ENCODE data around the gene SPACA6. TPM values are rescaled to one million over a fixed set of nuclear protein-coding genes. Genes with fewer than 3 reads are reported as not detected.
A peak's percentile ranks its signal among the peaks of the same experiment; 100 is the strongest.

SPACA6 gene
- total RNA-seq, 6 experiments from 2014 or later: 0.98 to 4.7 (median 2.3) TPM

DNA sequence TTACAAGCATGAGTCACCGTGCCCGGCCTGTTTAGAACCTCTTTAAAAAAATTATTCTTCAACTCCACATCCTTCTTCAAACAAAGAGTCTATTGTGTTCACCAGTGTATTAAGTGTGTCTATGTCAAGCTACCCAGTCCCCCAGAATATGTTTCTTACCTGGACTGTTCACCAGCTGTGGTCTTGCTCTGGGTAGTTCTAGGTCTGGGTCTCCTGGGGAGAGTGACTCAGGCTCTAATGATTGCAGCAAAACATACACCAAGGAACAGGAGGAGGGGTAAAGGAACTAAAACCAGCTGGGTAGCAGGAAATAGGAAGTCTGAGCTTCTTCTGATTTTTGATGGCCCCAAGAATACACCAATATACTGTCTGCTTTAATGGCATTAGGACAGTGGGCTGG lies 58.5 kb downstream of the SPACA6 start, which contains the start of gene FPR1:
TSS of gene FPR1 (minus strand) at position 224 of the 400 bp plus-strand sequence. CDS start 4,884 bp downstream, outside the sequence.
- ATAC-seq (peak; percentile 57 to 78 (median 70)), DNase-seq (peak in 1 of 3 donors; percentile 41)
- H3K4me1 ChIP-seq: no peaks in the 10 kb centered on the region
- WGBS (ENCODE audit: insufficient coverage, low coverage, low lambda C conversion rate, missing lambda C conversion rate): 58% methylated on average over 2 of the region's 2 CpGs
- H3K27me3 ChIP-seq: no peaks in the 10 kb centered on the region
- H3K4me3 ChIP-seq: peak within 1 kb of the TSS in 2 of 3 donors; percentile 2 to 27
- TF ChIP-seq, protein P1, sequence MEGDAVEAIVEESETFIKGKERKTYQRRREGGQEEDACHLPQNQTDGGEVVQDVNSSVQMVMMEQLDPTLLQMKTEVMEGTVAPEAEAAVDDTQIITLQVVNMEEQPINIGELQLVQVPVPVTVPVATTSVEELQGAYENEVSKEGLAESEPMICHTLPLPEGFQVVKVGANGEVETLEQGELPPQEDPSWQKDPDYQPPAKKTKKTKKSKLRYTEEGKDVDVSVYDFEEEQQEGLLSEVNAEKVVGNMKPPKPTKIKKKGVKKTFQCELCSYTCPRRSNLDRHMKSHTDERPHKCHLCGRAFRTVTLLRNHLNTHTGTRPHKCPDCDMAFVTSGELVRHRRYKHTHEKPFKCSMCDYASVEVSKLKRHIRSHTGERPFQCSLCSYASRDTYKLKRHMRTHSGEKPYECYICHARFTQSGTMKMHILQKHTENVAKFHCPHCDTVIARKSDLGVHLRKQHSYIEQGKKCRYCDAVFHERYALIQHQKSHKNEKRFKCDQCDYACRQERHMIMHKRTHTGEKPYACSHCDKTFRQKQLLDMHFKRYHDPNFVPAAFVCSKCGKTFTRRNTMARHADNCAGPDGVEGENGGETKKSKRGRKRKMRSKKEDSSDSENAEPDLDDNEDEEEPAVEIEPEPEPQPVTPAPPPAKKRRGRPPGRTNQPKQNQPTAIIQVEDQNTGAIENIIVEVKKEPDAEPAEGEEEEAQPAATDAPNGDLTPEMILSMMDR (IDR thresholded peaks at IDR 0.05): no peak
- peak; percentile 63 for TF ChIP-seq POLR2A (IDR thresholded peaks at IDR 0.05)
- no peaks in the 10 kb centered on the region for H3K36me3 ChIP-seq
- peak within 1 kb of the TSS in 1 of 3 donors; percentile 22 for H3K27ac ChIP-seq
- intact Hi-C loops (cut with DNase I): no loop called here
- H3K9me3 ChIP-seq: no peaks in the 10 kb centered on the region

DNA sequence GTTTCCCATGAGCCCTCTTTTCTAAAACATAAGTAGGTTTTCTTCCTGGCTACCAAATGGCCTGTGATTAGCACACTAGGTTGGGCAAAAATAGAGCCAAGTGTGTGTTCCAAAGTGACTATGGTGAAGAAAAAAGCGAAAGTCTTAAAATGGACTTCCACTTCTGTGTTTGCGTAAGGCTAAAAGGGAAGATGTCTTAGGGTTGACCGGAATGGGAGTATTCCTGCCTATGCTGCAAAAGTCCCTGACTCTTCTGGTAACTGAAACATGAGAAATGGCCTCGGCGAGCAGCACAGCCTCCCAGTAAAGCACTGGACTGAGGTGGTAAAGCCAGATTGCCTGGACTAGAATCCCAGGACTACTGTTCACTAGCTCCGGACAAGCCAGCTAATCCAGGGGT lies 61.0 kb downstream of the SPACA6 start:
- ATAC-seq: peak; percentile 32 to 70 (median 62)
- H3K36me3 ChIP-seq: no peaks in the 10 kb centered on the region
- 48% methylated on average over 3 of the region's 6 CpGs for WGBS (ENCODE audit: insufficient coverage, low coverage, low lambda C conversion rate, missing lambda C conversion rate)
- H3K4me1 ChIP-seq: no peaks in the 10 kb centered on the region
- peak overlapping the region in 1 of 3 donors; percentile 29 for H3K27ac ChIP-seq
- intact Hi-C loops (cut with DNase I): no loop called here
- no peak overlapping the region for H3K4me3 ChIP-seq
- no peaks in the 10 kb centered on the region for H3K9me3 ChIP-seq
- peak in 1 of 3 donors; percentile 44 for DNase-seq
- TF ChIP-seq, protein P1 (IDR thresholded peaks at IDR 0.05): no peak
- TF ChIP-seq POLR2A (IDR thresholded peaks at IDR 0.05): no peak
- H3K27me3 ChIP-seq: no peaks in the 10 kb centered on the region

DNA sequence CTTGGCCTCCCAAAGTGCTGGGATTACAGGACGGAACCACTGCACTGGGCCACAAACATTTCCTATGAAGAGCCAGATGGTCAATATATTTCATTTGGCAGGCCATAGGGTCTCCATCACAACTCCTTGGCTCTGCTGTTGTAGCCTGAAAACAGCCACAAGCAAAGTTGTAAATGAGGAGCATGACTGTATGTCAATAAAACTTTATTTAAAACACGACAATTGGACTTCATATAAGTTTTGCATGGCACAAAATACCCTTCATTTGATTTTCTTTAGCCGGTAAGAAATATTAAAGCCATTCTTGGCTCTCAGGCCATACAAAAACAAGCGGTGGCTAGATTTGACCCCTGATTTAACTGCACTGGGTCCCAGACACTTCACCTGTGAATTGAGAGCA lies 61.6 kb downstream of the SPACA6 start:
- H3K4me1 ChIP-seq: no peaks in the 10 kb centered on the region
- TF ChIP-seq, protein P1 (IDR thresholded peaks at IDR 0.05): no peak
- no peak for TF ChIP-seq POLR2A (IDR thresholded peaks at IDR 0.05)
- intact Hi-C loops (cut with DNase I): no loop called here
- no peak for ATAC-seq
- 59% methylated on average over 4 of the region's 4 CpGs for WGBS (ENCODE audit: insufficient coverage, low coverage, low lambda C conversion rate, missing lambda C conversion rate)
- no peaks in the 10 kb centered on the region for H3K36me3 ChIP-seq
- H3K27ac ChIP-seq: no peak overlapping the region
- DNase-seq: peak in 1 of 3 donors; percentile 9
- no peaks in the 10 kb centered on the region for H3K27me3 ChIP-seq
- H3K9me3 ChIP-seq: no peaks in the 10 kb centered on the region
- no peak overlapping the region for H3K4me3 ChIP-seq

MicroRNA genes within 50 kb of the gene (microRNA counts, 767-probe panel; counts per million panel counts)
- 12,646 counts per million, percentile 81 among the panel's probes with 10 or more counts for microRNA hsa-let-7e-5p
- microRNA hsa-miR-125a-3p: 237 counts per million
- microRNA hsa-miR-125a-5p: 11,486 counts per million, percentile 67 among the panel's probes with 10 or more counts
- microRNA hsa-miR-99b-5p: 9,063 counts per million, percentile 46 among the panel's probes with 10 or more counts

Small RNAs within 50 kb of the gene (microRNA-seq; reads per million reads assigned to microRNA genes)
- gene MIR125A (1,062 to 1,430 reads per million in 2 donors), gene MIR99B (1,968 to 2,902 reads per million in 2 donors), gene MIRLET7E (3,407 to 4,112 reads per million in 2 donors)

Small RNAs within 50 kb of the gene (small RNA-seq; reads per million reads assigned to genes)
- gene AC018755.2 (0 reads per million in 2 experiments), gene MIR125A (0 reads per million in 2 experiments), gene MIR99B (0.10 to 0.13 reads per million in 2 experiments), gene MIRLET7E (0 reads per million in 2 experiments)

Other genes starting within 250 kb of the SPACA6 start
- gene SIGLEC8, start 234.9 kb upstream of the SPACA6 start, total RNA-seq: 1 to 10 TPM in 1 of 6 experiments, under 1 TPM in 5; 0.31 to 1.4 (median 0.71) TPM
- gene CEACAM18, start 214.8 kb upstream of the SPACA6 start, total RNA-seq: not detected
- gene SIGLEC12, start 191.5 kb upstream of the SPACA6 start, total RNA-seq: under 1 TPM in 5 of 6 experiments, not detected in 1; 0.12 to 0.63 (median 0.33) TPM
- not detected for gene SIGLEC6, start 161.7 kb upstream of the SPACA6 start, total RNA-seq
- gene ZNF175, start 122.0 kb upstream of the SPACA6 start, total RNA-seq: 1 to 10 TPM; 1.2 to 5.2 (median 4.4) TPM
- gene SIGLEC5, start 62.9 kb upstream of the SPACA6 start, total RNA-seq: 1 to 10 TPM in 1 of 6 experiments, under 1 TPM in 2, not detected in 3; 0.89 to 1.1 (median 0.92) TPM
- 1 to 10 TPM in 4 of 6 experiments, not detected in 2; 2.9 to 6.1 (median 3.4) TPM for gene SIGLEC14, start 46.5 kb upstream of the SPACA6 start, total RNA-seq
- not detected for gene HAS1, start 30.7 kb downstream of the SPACA6 start, total RNA-seq
- gene FPR1, start 58.5 kb downstream of the SPACA6 start, total RNA-seq: 1 to 10 TPM; 1.1 to 9.0 (median 5.2) TPM
- 1 to 10 TPM in 3 of 6 experiments, under 1 TPM in 3; 0.75 to 1.6 (median 1.1) TPM for gene FPR2, start 67.8 kb downstream of the SPACA6 start, total RNA-seq
- gene FPR3, start 101.8 kb downstream of the SPACA6 start, total RNA-seq: 10 to 100 TPM in 1 of 6 experiments, 1 to 10 TPM in 5; 2.2 to 13.9 (median 4.6) TPM
- 1 to 10 TPM; 1.4 to 6.6 (median 3.8) TPM for gene ZNF577, start 194.6 kb downstream of the SPACA6 start, total RNA-seq
- gene ZNF649, start 211.7 kb downstream of the SPACA6 start, total RNA-seq: 1 to 10 TPM; 2.0 to 5.4 (median 2.4) TPM
- 1 to 10 TPM in 5 of 6 experiments, under 1 TPM in 1; 0.87 to 2.7 (median 2.2) TPM for gene ZNF613, start 234.1 kb downstream of the SPACA6 start, total RNA-seq